ENCODE measurements around the gene PPP3CA. TPM values are rescaled to one million over a fixed set of nuclear protein-coding genes. Genes with fewer than 3 reads are reported as not detected.
A peak's percentile ranks its signal among the peaks of the same experiment; 100 is the strongest.

The PPP3CA gene
- polyA plus RNA-seq, 1 donor (not counting 4 experiments of a cell fraction or from before 2014, with no cell fraction given) = 43.3 TPM

- DNase-seq (ENCODE audit: low read depth, low spot score) (no peak), FAIRE-seq (no peak)
- H3K36me3 ChIP-seq (ENCODE audit: control insufficient read depth in 2 of 2, extremely low read depth in 1 of 2, insufficient read depth in 2 of 2, low read length in 2 of 2) = no peaks in the 10 kb centered on the region
- no peak for TF ChIP-seq EZH2 (IDR thresholded peaks at IDR 0.05; ENCODE audit: low read length)
- H4K20me1 ChIP-seq (ENCODE audit: control insufficient read depth, extremely low read depth, insufficient read depth, low read length) = no peaks in the 10 kb centered on the region
- dilution Hi-C loops (cut with MboI; ENCODE audit: extremely low pct_ligation_motif_present, low sequenced_read_pairs) = no loop called here
- H3K9me1 ChIP-seq (ENCODE audit: control insufficient read depth, extremely low read depth, insufficient read depth, low read length) = no peaks in the 10 kb centered on the region
- no peaks in the 10 kb centered on the region for H3K9me3 ChIP-seq (ENCODE audit: control insufficient read depth, low read depth, low read length)
- no peaks in the 10 kb centered on the region for H3K27me3 ChIP-seq (ENCODE audit: control insufficient read depth, extremely low read depth, insufficient read depth, low read length)
- peaks cover 35% of the 10 kb centered on the region for H3K4me1 ChIP-seq (ENCODE audit: control insufficient read depth, extremely low read depth, insufficient read depth, low read length)
- H3K79me2 ChIP-seq (ENCODE audit: control insufficient read depth, insufficient read depth, low read length) = no peaks in the 10 kb centered on the region
- peak overlapping the region; percentile 93 for H3K27ac ChIP-seq (ENCODE audit: control insufficient read depth, insufficient read depth, low read length)
- peak overlapping the region; percentile 21 for H2AFZ ChIP-seq (ENCODE audit: control insufficient read depth, low read length)
- no peak overlapping the region for H3K9ac ChIP-seq (ENCODE audit: control insufficient read depth, extremely low read depth, insufficient read depth, low read length)
- peak overlapping the region; percentile 8 for H3K4me2 ChIP-seq (ENCODE audit: control insufficient read depth, extremely low read depth, insufficient read depth, low read depth, low read length)
- no peak overlapping the region for H3K4me3 ChIP-seq (ENCODE audit: control insufficient read depth in 2 of 3, extremely low read depth in 1 of 3, insufficient read depth in 2 of 3, low read depth in 1 of 3, low read length in 3 of 3)
Measured at GRCh38 chr4:101355246-101355645, 7.9 kb upstream of the PPP3CA start.

GRCh38 chr4:101349801-101350064 is 2.4 kb upstream of the PPP3CA start:
- no peaks in the 10 kb centered on the region for H3K36me3 ChIP-seq (ENCODE audit: control insufficient read depth in 2 of 2, extremely low read depth in 1 of 2, insufficient read depth in 2 of 2, low read length in 2 of 2)
- peak overlapping the region; percentile 99 for H3K9ac ChIP-seq (ENCODE audit: control insufficient read depth, extremely low read depth, insufficient read depth, low read length)
- no peaks in the 10 kb centered on the region for H3K27me3 ChIP-seq (ENCODE audit: control insufficient read depth, extremely low read depth, insufficient read depth, low read length)
- H3K4me2 ChIP-seq (ENCODE audit: control insufficient read depth, extremely low read depth, insufficient read depth, low read depth, low read length) = peak overlapping the region; percentile 97
- H3K9me3 ChIP-seq (ENCODE audit: control insufficient read depth, low read depth, low read length) = no peaks in the 10 kb centered on the region
- peaks cover 31% of the 10 kb centered on the region for H3K4me1 ChIP-seq (ENCODE audit: control insufficient read depth, extremely low read depth, insufficient read depth, low read length)
- H3K79me2 ChIP-seq (ENCODE audit: control insufficient read depth, insufficient read depth, low read length) = peaks cover 30% of the 10 kb centered on the region
- H2AFZ ChIP-seq (ENCODE audit: control insufficient read depth, low read length) = peak overlapping the region; percentile 57
- DNase-seq (ENCODE audit: low read depth, low spot score) (peak; percentile 75), FAIRE-seq (peak; percentile 89)
- peak overlapping the region; percentile 99 for H3K27ac ChIP-seq (ENCODE audit: control insufficient read depth, insufficient read depth, low read length)
- H3K9me1 ChIP-seq (ENCODE audit: control insufficient read depth, extremely low read depth, insufficient read depth, low read length) = no peaks in the 10 kb centered on the region
- dilution Hi-C loops (cut with MboI; ENCODE audit: extremely low pct_ligation_motif_present, low sequenced_read_pairs) = no loop called here
- TF ChIP-seq, protein P1, sequence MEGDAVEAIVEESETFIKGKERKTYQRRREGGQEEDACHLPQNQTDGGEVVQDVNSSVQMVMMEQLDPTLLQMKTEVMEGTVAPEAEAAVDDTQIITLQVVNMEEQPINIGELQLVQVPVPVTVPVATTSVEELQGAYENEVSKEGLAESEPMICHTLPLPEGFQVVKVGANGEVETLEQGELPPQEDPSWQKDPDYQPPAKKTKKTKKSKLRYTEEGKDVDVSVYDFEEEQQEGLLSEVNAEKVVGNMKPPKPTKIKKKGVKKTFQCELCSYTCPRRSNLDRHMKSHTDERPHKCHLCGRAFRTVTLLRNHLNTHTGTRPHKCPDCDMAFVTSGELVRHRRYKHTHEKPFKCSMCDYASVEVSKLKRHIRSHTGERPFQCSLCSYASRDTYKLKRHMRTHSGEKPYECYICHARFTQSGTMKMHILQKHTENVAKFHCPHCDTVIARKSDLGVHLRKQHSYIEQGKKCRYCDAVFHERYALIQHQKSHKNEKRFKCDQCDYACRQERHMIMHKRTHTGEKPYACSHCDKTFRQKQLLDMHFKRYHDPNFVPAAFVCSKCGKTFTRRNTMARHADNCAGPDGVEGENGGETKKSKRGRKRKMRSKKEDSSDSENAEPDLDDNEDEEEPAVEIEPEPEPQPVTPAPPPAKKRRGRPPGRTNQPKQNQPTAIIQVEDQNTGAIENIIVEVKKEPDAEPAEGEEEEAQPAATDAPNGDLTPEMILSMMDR (optimal IDR thresholded peaks at IDR 0.05 in 1 of 3, IDR thresholded peaks at IDR 0.05 in 1 of 3, conservative IDR thresholded peaks at IDR 0.05 in 1 of 3; ENCODE audit: extremely low read depth in 1 of 3, insufficient read depth in 2 of 3, low read length in 3 of 3) = no peak
- TF ChIP-seq EZH2 (IDR thresholded peaks at IDR 0.05; ENCODE audit: low read length) = no peak
- H3K4me3 ChIP-seq (ENCODE audit: control insufficient read depth in 2 of 3, extremely low read depth in 1 of 3, insufficient read depth in 2 of 3, low read depth in 1 of 3, low read length in 3 of 3) = peak overlapping the region in 1 of 3 experiments; percentile 95
- H4K20me1 ChIP-seq (ENCODE audit: control insufficient read depth, extremely low read depth, insufficient read depth, low read length) = peaks cover 5% of the 10 kb centered on the region
